ENCODE data around the gene CARMIL1. TPM values are rescaled to one million over a fixed set of nuclear protein-coding genes. Genes with fewer than 3 reads are reported as not detected.

CARMIL1 gene
- total RNA-seq, 1 experiment from 2014 or later, result 23.6 TPM

DNA sequence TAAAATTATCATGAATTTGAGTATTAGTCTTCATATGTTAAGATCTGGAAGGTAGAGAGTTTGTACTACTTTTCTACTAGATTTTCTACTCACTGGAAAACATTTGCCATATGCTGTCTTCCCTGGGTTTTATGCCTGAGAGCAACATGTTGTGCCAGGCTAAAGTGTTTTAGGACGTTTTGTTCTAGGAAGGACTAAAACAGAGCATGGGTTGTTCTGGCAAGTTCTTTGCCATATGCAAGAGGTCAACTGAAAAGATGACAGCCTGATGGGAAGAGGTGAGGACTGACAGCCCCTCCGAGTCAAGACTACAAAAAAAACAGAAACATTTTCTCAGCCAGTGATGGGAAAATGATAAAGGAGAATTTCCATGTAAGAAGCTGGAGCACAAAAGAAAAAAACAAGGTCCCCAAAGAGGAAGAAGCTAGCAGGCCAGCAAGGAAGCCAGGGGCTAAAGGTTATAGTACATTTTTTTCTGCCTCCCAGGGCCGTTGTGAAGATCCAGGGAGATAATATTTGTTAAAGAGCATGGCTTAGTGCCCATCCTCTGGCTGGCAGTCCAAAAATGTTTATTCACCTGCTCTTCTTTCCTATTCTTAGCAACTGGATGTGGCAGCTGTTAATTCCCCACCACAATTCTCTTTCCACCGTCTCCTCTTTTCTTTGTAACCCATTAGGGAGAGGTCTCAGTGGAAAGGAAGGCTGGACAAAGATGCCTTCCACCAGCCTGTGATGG lies 380.6 kb downstream of the CARMIL1 start:
- no peaks in the 10 kb centered on the region for H3K36me3 Mint-ChIP-seq (ENCODE audit: insufficient read depth in 1 of 3, low read depth in 3 of 3)
- H4K8ac ChIP-seq (replicated peaks; ENCODE audit: insufficient read length, low read depth, low read length), result no peak overlapping the region
- no peak overlapping the region for H4K91ac ChIP-seq (ENCODE audit: insufficient read length, low read depth, low read length)
- no peaks in the 10 kb centered on the region for H3K9me3 Mint-ChIP-seq
- H2BK5ac ChIP-seq (ENCODE audit: insufficient read length, low read length), result no peak overlapping the region
- no peak overlapping the region for H3K23ac ChIP-seq (ENCODE audit: insufficient read length, low read depth, low read length)
- no peak overlapping the region for H3K9ac ChIP-seq (ENCODE audit: extremely low read depth, insufficient read length, low read length)
- H3K4ac ChIP-seq (ENCODE audit: low read depth, low read length), result no peak overlapping the region
- H3K4me1 Mint-ChIP-seq, result no peaks in the 10 kb centered on the region
- no peak overlapping the region for H3K4me3 Mint-ChIP-seq
- no peaks in the 10 kb centered on the region for H3K9me3 ChIP-seq (ENCODE audit: control insufficient read depth, low read depth, low read length)
- no peaks in the 10 kb centered on the region for H3K79me2 ChIP-seq (ENCODE audit: insufficient read depth, low read length)
- H2BK15ac ChIP-seq (ENCODE audit: low read depth, low read length), result no peak overlapping the region
- H3K79me1 ChIP-seq (ENCODE audit: insufficient read depth, low read depth, low read length, poor library complexity, severe bottlenecking), result no peaks in the 10 kb centered on the region
- no peak overlapping the region for H3K56ac ChIP-seq (ENCODE audit: insufficient read length, low read depth, low read length)
- no peak overlapping the region for H3K27ac Mint-ChIP-seq
- H3K27ac ChIP-seq (ENCODE audit: insufficient read length, low read depth, low read length), result no peak overlapping the region
- H3T11ph ChIP-seq (ENCODE audit: low read length), result no peak overlapping the region
- no peak overlapping the region for H2BK120ac ChIP-seq (ENCODE audit: low read depth, low read length, poor library complexity, severe bottlenecking)
- no peak overlapping the region for H2BK20ac ChIP-seq (ENCODE audit: low read depth, low read length, poor library complexity, severe bottlenecking)
- no peak overlapping the region for H3K14ac ChIP-seq (ENCODE audit: insufficient read depth, low read length)
- no peak for DNase-seq
- no peak overlapping the region for H3K18ac ChIP-seq (ENCODE audit: insufficient read length, low read depth, low read length)
- H2AFZ ChIP-seq (ENCODE audit: low read length), result no peak overlapping the region
- TF ChIP-seq, protein P1, sequence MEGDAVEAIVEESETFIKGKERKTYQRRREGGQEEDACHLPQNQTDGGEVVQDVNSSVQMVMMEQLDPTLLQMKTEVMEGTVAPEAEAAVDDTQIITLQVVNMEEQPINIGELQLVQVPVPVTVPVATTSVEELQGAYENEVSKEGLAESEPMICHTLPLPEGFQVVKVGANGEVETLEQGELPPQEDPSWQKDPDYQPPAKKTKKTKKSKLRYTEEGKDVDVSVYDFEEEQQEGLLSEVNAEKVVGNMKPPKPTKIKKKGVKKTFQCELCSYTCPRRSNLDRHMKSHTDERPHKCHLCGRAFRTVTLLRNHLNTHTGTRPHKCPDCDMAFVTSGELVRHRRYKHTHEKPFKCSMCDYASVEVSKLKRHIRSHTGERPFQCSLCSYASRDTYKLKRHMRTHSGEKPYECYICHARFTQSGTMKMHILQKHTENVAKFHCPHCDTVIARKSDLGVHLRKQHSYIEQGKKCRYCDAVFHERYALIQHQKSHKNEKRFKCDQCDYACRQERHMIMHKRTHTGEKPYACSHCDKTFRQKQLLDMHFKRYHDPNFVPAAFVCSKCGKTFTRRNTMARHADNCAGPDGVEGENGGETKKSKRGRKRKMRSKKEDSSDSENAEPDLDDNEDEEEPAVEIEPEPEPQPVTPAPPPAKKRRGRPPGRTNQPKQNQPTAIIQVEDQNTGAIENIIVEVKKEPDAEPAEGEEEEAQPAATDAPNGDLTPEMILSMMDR (conservative IDR thresholded peaks at IDR 0.05), result no peak
- H2BK12ac ChIP-seq (ENCODE audit: insufficient read length, low read depth, low read length), result no peak overlapping the region
- H3K23me2 ChIP-seq (ENCODE audit: insufficient read length, low read depth, low read length, poor library complexity, severe bottlenecking), result no peaks in the 10 kb centered on the region
- H3K27me3 ChIP-seq (ENCODE audit: insufficient read depth, low read length), result no peaks in the 10 kb centered on the region
- no peak overlapping the region for H2AK5ac ChIP-seq (ENCODE audit: insufficient read length, low read length)
- H3K27me3 Mint-ChIP-seq (ENCODE audit: low read depth), result peaks cover 14% of the 10 kb centered on the region
- no peak overlapping the region for H4K5ac ChIP-seq (ENCODE audit: insufficient read length, low read depth, low read length)
- no peaks in the 10 kb centered on the region for H4K20me1 ChIP-seq (ENCODE audit: control insufficient read depth, insufficient read depth, insufficient read length)
- H3K4me2 ChIP-seq (ENCODE audit: insufficient read depth, insufficient read length, low read length), result no peak overlapping the region
- no CpG with 5 or more reads among the region's 4 CpGs for WGBS (ENCODE audit: extremely low coverage, insufficient read length, low lambda C conversion rate)
- no peaks in the 10 kb centered on the region for H3K4me1 ChIP-seq (ENCODE audit: insufficient read depth, low read length)

Data from H9 (cell line).